RWPE1 (cell line): ENCODE data around the gene KIF6.

Source experiments
- CTCF ChIA-PET: fragments of 350-600 bp; sonication (Branson Sonifier 250); formaldehyde crosslinking; extraction: SDS; loops from one replicate; lab custom pipeline; 2021; lab: Yijun Ruan, JAX
- POLR2A ChIA-PET: fragments of 400-600 bp; formaldehyde crosslinking; extraction: SDS; loops from one replicate; lab custom pipeline; 2020; ENCODE audit warnings: antibody characterized with exemption; ENCODE audit not compliant: low non-redundant PET; lab: Yijun Ruan, JAX
- DNase-seq: peaks from one replicate; pipeline ENCODE4 v3.0.0; 2012; ENCODE audit warnings: low spot score
- H3K27ac ChIP-seq: fragments of 450-650 bp; 2 replicates; pipeline ENCODE4 v1.5.1; 2017
- TF ChIP-seq, protein P1 (sequence below): fragments of 450-650 bp; conservative IDR thresholded peaks from 2 replicates; pipeline ENCODE4 v1.5.1; 2017; ENCODE audit warnings: low read depth, mild to moderate bottlenecking

KIF6 gene

DNA sequence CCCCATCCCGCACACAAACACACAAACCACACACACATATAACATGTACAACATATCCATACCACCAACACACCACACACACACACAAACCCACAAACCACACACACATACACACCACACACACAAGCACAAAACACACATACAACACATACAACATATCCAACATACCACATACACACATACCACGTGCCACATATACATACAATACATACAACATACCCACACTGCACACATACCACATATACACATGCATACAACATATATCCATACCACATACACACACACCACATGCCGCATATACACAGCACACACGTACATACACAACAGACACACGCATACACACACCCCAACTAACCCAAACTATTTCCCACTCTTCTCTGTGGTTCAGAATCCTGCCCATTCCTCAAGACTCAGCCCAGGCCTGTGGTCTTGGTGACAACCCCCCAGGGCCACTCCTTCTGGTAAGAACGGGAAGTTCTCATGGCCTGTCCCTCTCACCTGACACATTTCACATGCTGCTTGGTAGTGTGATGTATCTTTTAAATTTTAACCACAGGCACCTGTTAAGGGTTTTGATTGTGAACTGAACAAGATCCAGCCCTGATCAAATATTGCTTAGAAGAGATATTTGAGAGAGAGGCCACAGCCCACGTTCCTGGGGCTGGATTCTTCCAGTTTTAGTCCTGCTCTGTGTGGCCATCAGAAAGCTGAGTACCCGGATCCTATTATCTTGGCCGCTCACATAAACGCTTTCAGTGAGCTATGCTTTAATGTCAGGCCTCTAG, 346.8 kb downstream of the KIF6 start:
- CTCF ChIA-PET: interaction anchor here (0.5 to 1.2 kb wide), 6 partner anchors 8 to 593 kb away, joined by 3 to 4 read pairs (median 3); no protein-coding TSS in a partner anchor
- DNase-seq: no peak
- TF ChIP-seq, protein P1, sequence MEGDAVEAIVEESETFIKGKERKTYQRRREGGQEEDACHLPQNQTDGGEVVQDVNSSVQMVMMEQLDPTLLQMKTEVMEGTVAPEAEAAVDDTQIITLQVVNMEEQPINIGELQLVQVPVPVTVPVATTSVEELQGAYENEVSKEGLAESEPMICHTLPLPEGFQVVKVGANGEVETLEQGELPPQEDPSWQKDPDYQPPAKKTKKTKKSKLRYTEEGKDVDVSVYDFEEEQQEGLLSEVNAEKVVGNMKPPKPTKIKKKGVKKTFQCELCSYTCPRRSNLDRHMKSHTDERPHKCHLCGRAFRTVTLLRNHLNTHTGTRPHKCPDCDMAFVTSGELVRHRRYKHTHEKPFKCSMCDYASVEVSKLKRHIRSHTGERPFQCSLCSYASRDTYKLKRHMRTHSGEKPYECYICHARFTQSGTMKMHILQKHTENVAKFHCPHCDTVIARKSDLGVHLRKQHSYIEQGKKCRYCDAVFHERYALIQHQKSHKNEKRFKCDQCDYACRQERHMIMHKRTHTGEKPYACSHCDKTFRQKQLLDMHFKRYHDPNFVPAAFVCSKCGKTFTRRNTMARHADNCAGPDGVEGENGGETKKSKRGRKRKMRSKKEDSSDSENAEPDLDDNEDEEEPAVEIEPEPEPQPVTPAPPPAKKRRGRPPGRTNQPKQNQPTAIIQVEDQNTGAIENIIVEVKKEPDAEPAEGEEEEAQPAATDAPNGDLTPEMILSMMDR: no peak
- H3K27ac ChIP-seq: no peak overlapping the region
- POLR2A ChIA-PET: no interaction called here

DNA sequence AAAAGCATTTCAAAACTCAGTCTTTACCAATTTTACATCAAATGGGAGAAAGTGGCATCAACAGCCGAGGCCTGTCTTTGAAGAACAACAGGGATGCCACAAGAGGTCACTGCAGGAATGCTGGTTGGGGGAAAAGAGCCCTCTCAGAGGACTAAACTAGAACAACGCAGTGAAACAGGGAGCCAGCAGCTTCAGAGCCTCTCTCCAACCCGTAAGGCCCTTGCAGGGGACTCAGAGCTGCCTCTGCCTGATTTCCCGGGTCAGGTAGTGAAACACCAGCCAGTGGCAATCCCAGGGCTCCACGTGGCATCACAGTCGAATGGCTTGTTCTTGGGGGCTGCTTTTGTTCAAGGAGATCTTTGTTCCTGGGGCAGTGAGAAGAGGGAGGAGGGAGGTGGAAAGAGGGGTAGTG, 347.7 kb downstream of the KIF6 start:
- CTCF ChIA-PET: interaction anchor here (0.5 to 1.2 kb wide), 6 partner anchors 8 to 594 kb away, joined by 3 to 4 read pairs (median 3); no protein-coding TSS in a partner anchor
- peak; percentile 79 for DNase-seq

DNA sequence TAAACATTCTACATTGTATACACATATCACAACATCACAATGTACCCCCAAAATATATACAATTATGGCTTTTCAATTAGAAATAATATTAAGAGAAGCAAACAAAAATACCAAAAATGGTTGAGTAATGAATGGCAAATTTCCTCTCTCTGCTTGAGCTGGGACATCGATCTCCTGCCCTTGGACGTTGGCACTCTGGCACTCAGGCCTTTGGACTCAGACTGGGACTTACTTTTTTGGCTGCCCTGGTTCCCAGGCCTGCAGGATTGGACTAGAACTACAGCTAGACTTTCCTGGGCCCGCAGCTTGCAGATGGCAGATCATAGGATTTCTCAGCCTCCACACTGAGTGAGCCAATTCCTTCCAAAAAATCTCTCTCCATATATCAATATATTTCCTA, 349.8 kb downstream of the KIF6 start:
- H3K27ac ChIP-seq: no peak overlapping the region
- DNase-seq: no peak
- ChIA-PET CTCF (interaction anchor here (0.7 to 1.7 kb wide), 2 partner anchors 13 to 499 kb away, joined by 3 to 4 read pairs; no protein-coding TSS in a partner anchor), POLR2A (no interaction called here)
- TF ChIP-seq, protein P1: no peak

More for the DNA sequence above, 347.7 kb downstream of the KIF6 start:
- TF ChIP-seq, protein P1: peak; percentile 72
- POLR2A ChIA-PET: no interaction called here
- no peak overlapping the region for H3K27ac ChIP-seq

DNA sequence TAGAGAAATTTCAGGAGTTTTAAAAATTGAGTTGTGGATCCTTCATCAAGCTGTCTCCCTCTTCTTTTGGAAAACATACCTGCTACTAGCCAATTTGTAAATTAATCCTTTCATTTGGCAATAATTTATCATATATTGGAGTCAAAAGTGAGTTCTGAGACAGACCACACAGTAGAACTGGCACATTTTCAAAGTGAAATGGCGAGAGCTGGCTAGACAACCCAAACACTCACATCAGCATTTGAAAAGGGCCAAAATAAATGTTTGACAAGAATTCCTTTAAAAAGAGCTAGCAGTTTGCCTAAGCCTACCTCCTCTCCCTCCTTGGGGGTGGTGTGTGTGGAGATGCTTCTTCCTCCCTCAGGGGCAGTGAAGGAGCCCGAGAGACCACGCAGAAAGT, 354.8 kb downstream of the KIF6 start:
- ChIA-PET CTCF (no interaction called here), POLR2A (no interaction called here)
- DNase-seq: no peak
- H3K27ac ChIP-seq: no peak overlapping the region
- TF ChIP-seq, protein P1: no peak

DNA sequence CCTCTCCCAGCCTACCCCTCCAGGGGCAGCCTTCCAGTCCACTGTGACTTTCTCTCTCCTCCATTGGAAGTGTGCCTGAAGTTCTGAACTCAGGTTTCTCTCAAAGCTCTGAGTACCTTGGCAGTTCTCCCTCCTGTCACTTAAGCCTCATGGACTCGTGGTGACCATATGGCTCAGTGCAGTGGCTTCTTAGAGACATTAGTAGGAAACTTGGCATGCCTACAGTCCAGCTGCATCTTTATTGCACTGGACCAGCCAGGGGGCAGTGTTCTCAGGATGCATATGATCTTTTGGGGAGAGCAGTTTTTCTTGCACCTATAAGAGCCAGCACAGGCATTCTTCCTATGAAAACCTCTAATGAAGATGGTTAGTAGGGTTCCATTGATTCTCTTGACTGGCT, 355.2 kb downstream of the KIF6 start:
- CTCF ChIA-PET: interaction anchor here (0.5 kb wide), 1 partner anchor 147 kb away, joined by 4 read pairs; no protein-coding TSS in a partner anchor
- POLR2A ChIA-PET: no interaction called here

DNA sequence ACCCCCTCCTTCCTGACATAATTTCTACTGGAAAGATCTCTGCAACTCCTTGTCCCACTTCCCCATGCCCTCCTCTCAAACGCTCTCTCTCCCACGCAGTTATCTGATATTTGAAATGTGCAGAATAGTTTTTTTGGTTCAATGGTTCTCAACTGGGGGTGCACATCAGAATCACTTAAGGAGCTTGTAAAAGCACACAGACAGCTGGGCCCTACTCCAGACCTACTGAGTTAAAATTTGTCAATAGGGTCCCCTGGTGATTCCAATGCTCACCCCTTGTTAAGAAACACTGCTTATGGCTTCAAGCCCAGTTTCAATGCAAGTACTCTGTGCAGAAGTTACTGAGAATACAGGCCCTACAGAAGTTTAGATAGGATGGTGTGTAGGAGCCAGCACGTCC, 357.5 kb downstream of the KIF6 start:
- no peak overlapping the region for H3K27ac ChIP-seq
- TF ChIP-seq, protein P1: no peak
- DNase-seq: no peak
- POLR2A ChIA-PET: no interaction called here
- CTCF ChIA-PET: no interaction called here

More for the DNA sequence above, 355.2 kb downstream of the KIF6 start:
- no peak overlapping the region for H3K27ac ChIP-seq
- TF ChIP-seq, protein P1: no peak
- DNase-seq: no peak
